ENCODE measurements around the gene MRC1.

Gene MRC1

GRCh38 chr10:17795813-17796594 lies 13.1 kb upstream of the MRC1 start:
- DNase-seq (ENCODE audit: low read depth), result no peak

- no peak for DNase-seq (ENCODE audit: low read depth)
Measured at GRCh38 chr10:17801507-17801906, 7.6 kb upstream of the MRC1 start.

DNA sequence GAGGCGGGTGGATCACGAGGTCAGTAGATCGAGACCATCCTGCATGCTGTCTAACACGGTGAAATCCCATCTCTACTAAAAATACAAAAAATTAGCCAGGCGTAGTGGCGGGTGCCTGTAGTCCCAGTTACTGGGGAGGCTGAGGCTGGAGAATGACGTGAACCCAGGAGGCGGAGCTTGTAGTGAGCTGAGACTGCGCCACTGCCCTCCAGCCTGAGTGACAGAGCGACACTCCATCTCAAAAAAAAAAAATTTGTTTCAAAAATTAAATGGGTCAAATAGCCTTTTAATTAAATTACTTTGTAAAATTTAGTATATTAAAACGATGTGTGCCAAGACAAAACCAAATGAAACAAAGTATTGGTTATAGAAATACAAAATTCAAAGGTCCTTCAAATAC lies 6.8 kb upstream of the MRC1 start:
- no peak for DNase-seq (ENCODE audit: low read depth)

- DNase-seq (ENCODE audit: low read depth), result no peak
Measured at GRCh38 chr10:17802976-17803375, 6.2 kb upstream of the MRC1 start.

GRCh38 chr10:17805330-17805729 lies 3.8 kb upstream of the MRC1 start:
- no peak for DNase-seq (ENCODE audit: low read depth)

DNA sequence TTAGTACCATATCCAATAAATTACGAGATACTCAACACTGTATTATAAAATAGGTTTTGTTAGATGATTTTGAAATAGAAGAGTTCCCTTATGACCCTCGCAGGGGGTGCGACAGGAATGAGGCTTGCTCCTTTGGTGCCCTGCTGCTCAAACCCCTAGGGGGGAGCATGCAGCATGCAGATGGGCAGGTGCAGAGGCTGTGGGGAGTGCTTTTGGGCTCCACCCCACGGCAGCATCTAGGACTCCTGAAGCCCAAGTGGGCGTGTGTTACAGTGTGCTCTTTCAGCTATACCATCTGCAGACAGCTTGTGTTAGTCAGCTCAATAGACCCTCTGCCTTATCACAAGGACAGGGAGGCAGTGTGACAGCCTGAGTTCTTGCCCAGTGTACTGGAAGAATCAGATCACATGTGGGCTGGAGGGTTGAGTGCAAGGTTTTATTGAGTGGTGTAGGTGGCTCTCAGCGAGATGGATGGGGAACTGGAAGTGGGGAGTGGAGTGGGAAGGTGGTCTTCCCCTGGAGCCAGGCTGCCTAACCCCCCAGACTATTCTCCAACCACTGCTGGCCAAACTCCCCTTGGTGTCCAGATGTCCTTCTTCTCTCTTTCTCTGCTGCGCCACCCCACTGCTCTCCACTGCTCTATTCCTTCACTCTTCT lies 3.1 kb upstream of the MRC1 start:
- DNase-seq (ENCODE audit: low read depth), result no peak

GRCh38 chr10:17811146-17811865 lies 2.2 kb downstream of the MRC1 start:
- no peak for DNase-seq (ENCODE audit: low read depth)

DNA sequence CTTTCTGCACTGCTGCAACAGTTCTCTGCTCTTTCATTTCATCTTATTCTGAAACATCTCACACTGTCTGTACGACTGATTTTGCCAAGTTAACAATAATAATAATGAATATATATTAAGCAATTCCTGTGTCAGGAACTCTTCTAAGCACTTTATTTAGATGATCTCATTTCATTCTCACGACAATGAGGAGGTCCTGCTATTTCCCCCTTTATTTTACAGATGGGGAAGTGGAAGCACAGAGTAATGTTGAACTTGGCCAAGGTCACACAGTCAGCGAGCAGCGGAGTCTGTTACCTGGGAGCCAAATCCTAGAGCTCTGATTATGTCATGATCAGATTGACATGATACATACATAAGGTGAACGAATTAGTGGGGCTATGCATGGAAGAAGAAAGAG lies 5.8 kb downstream of the MRC1 start:
- no peak for DNase-seq (ENCODE audit: low read depth)

DNA sequence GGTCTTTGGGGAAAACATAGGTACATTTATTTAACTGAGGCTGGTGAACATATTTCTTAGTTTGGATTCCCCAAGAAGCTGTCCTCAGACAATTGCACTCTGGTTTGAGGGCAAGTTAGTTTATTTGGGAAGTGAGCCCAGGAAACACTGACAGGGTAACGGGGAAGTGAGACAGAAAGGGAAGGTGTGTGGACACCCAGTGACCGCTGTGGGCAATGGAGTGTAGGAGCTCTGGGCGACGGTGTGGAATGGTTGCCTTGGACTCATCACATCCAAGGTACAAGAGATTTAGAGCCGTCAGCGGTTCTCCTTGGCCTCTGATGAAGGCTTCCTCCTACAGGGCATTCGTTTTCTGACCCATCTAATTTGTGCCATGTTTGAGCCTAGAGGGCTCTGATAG lies 7.1 kb downstream of the MRC1 start:
- DNase-seq (ENCODE audit: low read depth), result no peak

- DNase-seq (ENCODE audit: low read depth), result no peak
Measured at GRCh38 chr10:17817316-17817715, 8.2 kb downstream of the MRC1 start.

- no peak for DNase-seq (ENCODE audit: low read depth)
Measured at GRCh38 chr10:17817790-17818189, 8.6 kb downstream of the MRC1 start.

- no peak for DNase-seq (ENCODE audit: low read depth)
Measured at GRCh38 chr10:17819836-17820235, 10.7 kb downstream of the MRC1 start.

- no peak for DNase-seq (ENCODE audit: low read depth)
Measured at GRCh38 chr10:17820943-17821342, 11.8 kb downstream of the MRC1 start.

DNA sequence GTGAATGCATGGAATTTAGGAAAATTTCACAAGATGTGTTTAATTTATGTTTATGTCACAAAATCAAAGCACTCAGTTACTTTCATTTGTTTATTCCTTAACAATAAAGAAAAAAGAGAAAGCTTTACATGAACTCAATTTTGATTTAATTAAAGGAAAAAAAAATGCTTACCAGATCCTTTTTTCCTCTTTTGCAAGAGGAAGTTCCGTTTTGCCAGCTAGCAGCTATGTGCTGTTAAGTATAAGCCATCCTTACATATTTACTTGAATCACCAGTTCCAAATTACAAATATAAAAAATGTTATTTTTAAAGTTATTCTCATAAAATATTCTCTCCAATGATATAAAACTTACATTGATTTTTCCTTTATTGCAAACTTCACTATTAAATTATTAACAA lies 12.7 kb downstream of the MRC1 start:
- DNase-seq (ENCODE audit: low read depth), result no peak

DNA sequence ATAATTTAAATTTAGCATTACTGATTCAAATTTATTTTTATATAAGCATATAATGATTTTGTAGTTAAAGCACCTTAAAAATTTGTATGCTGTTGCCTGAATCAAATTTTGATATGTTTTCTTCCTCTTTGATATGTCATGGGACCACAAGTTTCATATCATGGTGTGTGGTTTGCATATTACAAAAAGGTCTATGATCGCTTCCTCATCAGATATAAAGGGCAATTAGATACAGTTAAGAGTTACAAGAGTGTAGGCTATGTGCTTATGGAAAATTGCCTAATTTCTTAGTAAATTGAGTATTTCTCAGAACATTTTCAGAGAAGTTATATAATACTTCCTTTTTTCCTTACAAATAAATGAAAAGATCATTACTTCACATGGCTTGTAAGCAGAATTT lies 22.2 kb downstream of the MRC1 start:
- no peak for DNase-seq (ENCODE audit: low read depth)

- DNase-seq (ENCODE audit: low read depth), result no peak
Measured at GRCh38 chr10:17831896-17832295, 22.7 kb downstream of the MRC1 start.

DNA sequence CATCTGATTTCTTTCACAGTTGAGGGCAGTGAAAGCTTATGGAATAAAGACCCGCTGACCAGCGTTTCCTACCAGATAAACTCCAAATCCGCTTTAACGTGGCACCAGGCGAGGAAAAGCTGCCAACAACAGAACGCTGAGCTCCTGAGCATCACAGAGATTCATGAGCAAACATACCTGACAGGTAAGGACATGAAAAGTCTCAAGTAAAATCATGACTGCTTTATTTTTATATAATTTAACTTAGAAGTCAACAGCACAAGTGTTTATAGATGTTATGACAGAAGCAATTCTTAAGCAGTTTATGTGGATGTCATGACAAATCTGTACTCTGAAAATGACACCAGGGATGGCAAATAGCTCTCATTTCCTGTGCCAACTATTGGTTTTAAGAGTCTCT lies 24.5 kb downstream of the MRC1 start:
- no peak for DNase-seq (ENCODE audit: low read depth)

DNA sequence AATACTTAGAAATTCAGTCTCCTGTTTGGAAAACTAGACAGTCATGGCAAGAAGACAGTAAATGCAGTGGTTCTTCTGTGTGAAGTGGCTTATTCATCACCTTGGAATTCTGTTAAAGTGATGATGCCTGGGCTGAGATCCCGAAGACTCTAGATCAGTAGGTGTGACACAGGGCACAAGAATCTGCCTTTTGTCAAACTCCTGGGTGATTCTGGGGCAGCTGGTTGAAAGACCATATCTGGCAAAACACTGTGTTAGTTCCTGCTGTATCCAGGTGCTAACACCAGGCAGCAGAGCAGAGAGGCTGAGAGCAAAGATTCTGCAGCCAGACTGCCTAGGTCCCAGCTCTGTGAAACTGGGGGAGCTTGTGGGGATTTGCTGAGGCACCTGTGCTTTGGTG lies 26.5 kb downstream of the MRC1 start:
- no peak for DNase-seq (ENCODE audit: low read depth)

- DNase-seq (ENCODE audit: low read depth), result no peak
Measured at GRCh38 chr10:17836942-17837341, 27.8 kb downstream of the MRC1 start.

- DNase-seq (ENCODE audit: low read depth), result no peak
Measured at GRCh38 chr10:17838080-17838648, 29.0 kb downstream of the MRC1 start.

- no peak for DNase-seq (ENCODE audit: low read depth)
Measured at GRCh38 chr10:17841050-17841449, 31.9 kb downstream of the MRC1 start.

DNA sequence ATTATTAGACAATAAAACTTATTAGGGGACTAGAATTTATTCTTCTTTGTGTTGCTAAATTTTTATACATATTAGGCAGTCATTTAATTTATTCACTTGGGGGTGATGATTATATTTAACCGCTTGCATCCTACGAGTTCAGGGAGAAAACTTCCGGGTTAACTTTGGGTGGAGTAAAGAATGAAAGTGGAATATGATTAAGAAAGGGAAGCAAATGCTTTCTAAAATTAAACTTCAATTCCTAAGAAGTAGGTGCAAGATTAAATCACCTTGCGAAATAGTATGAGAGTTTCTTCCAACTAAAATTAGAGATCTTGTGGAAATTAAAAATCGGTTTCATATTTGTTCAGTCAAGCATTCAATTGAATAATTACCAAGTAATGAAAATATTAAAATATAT lies 33.5 kb downstream of the MRC1 start:
- DNase-seq (ENCODE audit: low read depth), result no peak
